Vagina (tissue), 2 donors: ENCODE results near the gene HCRTR1.

Source experiments
- CTCF ChIP-seq, 3 experiments: fragments of 450-650 bp in 2 of 3; fragments of 200-600 bp in 1 of 3; sonication (generic) in 1 of 3; IDR thresholded peaks; one replicate each; pipeline ENCODE4 v1.5.1; 2017 to 2019; ENCODE audit warnings: antibody characterized with exemption in 3 of 3, mild to moderate bottlenecking in 2 of 3, moderate library complexity in 2 of 3
- POLR2AphosphoS5 ChIP-seq, 2 donors: sonication (generic); formaldehyde crosslinking; IDR thresholded peaks; one replicate each; pipeline ENCODE4 v1.9.0; 2017; ENCODE audit warnings: antibody characterized with exemption in 2 of 2, mild to moderate bottlenecking in 2 of 2, low read depth in 1 of 2; ENCODE audit not compliant: insufficient read depth in 1 of 2

DNA sequence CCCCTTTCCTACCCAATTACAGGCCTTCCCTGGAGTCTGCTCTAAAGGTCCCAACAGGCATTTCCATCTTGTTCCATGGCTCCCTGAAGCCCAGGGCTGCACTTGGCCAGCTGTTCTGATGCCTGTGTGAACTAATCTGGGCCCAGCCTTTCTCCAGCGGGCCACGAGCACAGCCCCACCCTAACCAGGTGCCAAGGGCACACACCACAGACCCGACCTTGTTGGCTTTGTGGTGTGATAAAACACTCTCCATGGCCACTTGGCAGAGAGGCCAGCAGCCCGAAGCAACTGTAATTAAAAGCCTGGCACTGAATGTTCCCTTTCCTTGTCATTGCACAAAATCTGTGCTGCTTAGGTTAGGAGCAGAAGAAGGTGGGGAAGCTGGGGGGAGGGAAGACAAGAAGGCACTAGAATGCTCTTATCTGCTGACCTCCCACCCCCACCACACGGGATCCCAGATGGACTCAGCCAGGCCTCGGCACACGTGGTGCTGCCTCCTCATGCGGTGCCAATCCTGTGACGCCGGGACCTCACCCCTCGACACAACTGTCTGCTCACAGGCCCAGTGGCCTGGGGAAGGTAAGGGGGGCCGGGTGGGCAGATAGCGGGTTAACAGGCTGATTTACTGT is 9.9 kb downstream of the HCRTR1 start:
- no peak for TF ChIP-seq CTCF (IDR thresholded peaks at IDR 0.05)
- TF ChIP-seq POLR2AphosphoS5 (IDR thresholded peaks at IDR 0.05; ENCODE audit: insufficient read depth in 1 of 2, low read depth in 1 of 2), result no peak
